ENCODE data around the gene MACO1. TPM values are rescaled to one million over a fixed set of nuclear protein-coding genes. Genes with fewer than 3 reads are reported as not detected.
A peak's percentile ranks its signal among the peaks of the same experiment; 100 is the strongest.

MACO1 gene
- total and polyA plus RNA-seq, 9 of the 15 experiments (the other 6 are each of a cell fraction or from before 2014, with no cell fraction given), result 4.6 to 28.4 (median 21.7) TPM

GRCh38 chr1:25456502-25456901 is 25.8 kb downstream of the MACO1 start:
- no peak overlapping the region for H3K9ac ChIP-seq (ENCODE audit: insufficient read depth in 1 of 2, low read depth in 2 of 2, low read length in 2 of 2)
- no peak overlapping the region for H3K4me2 ChIP-seq (ENCODE audit: insufficient read depth, low read length)
- no peak for TF ChIP-seq KDM1A (IDR thresholded peaks at IDR 0.05)
- TF ChIP-seq CCAR2 (IDR thresholded peaks at IDR 0.05; ENCODE audit: low read depth, low read length), result no peak
- no peak for TF ChIP-seq ID3 (CRISPR knock-in tag; IDR thresholded peaks at IDR 0.05)
- no peak for TF ChIP-seq ID3 (tag; IDR thresholded peaks at IDR 0.05)
- TF ChIP-seq ZNF311 (CRISPR knock-in tag; IDR thresholded peaks at IDR 0.05), result no peak
- no peak for TF ChIP-seq DIDO1 (tag; IDR thresholded peaks at IDR 0.05; ENCODE audit: low read depth)
- TF ChIP-seq MECOM (CRISPR knock-in tag; IDR thresholded peaks at IDR 0.05), result no peak
- TF ChIP-seq GTF2F1 (IDR thresholded peaks at IDR 0.05; ENCODE audit: low read depth, low read length), result no peak
- peak; percentile 29 for FAIRE-seq
- no peaks in the 10 kb centered on the region for H3K27me3 ChIP-seq (ENCODE audit: control insufficient read depth in 2 of 2, insufficient read depth in 2 of 2, low read length in 2 of 2)
- ATAC-seq, result no peak
- no peak overlapping the region for H3K27ac ChIP-seq (ENCODE audit: extremely low read depth, low read depth, low read length)
- intact Hi-C loops (cut with micrococcal nuclease), result no loop called here
- H3K4me1 ChIP-seq (replicated peaks in 1 of 2; ENCODE audit: control insufficient read depth in 2 of 2, insufficient read depth in 2 of 2, low read length in 2 of 2), result no peaks in the 10 kb centered on the region; a peak in 1 of 5 replicates
- H3K9me3 ChIP-seq (replicated peaks; ENCODE audit: control insufficient read depth, insufficient read depth, low read depth, low read length), result no peaks in the 10 kb centered on the region
- no TSS peak for BruUV-seq (replicated peaks)
- H3K79me2 ChIP-seq (ENCODE audit: control insufficient read depth, insufficient read depth, low read length), result peaks cover 16% of the 10 kb centered on the region
- no peaks in the 10 kb centered on the region for H3K9me1 ChIP-seq (ENCODE audit: control insufficient read depth, insufficient read depth, low read length)
- ChIA-PET CTCF (ENCODE audit: low intra/inter-chr PET ratio) (no interaction called here), POLR2A (interaction anchor here (0.6 to 0.8 kb wide), 3 partner anchors 13 to 192 kb away, joined by 3 read pairs; partner anchors contain the start of gene LDLRAP1)
- no peak overlapping the region for H3K4me3 ChIP-seq
- no peak overlapping the region for H2AFZ ChIP-seq (ENCODE audit: low read depth, low read length)
- in situ Hi-C loops (cut with MboI), result no loop called here
- H4K20me1 ChIP-seq (replicated peaks; ENCODE audit: control insufficient read depth, insufficient read depth, low read length), result no peaks in the 10 kb centered on the region
- no peak for DNase-seq (ENCODE audit: extremely low read depth in 1 of 4, low spot score in 3 of 4)
- H3K36me3 ChIP-seq (ENCODE audit: control insufficient read depth, insufficient read depth, low read length), result peaks cover 60% of the 10 kb centered on the region
- 88% methylated on average over 4 of the region's 4 CpGs for WGBS (ENCODE audit: insufficient coverage, low coverage, missing lambda C conversion rate)

All from K562 (cell line).